DND-41 (cell line): Measurements from ENCODE around the gene TOGARAM1.

Source experiments
- EZH2 ChIP-seq: IDR thresholded peaks from 3 replicates; pipeline ENCODE4 v1.6.1; 2012; ENCODE audit warnings: borderline replicate concordance, low read depth, mild to moderate bottlenecking, moderate library complexity, low read length, inconsistent platforms; ENCODE audit not compliant: severe bottlenecking
- TF ChIP-seq, protein P1 (sequence below): IDR thresholded peaks from 2 replicates; pipeline ENCODE4 v1.5.1; 2012; ENCODE audit warnings: borderline replicate concordance, low read length, moderate library complexity, mild to moderate bottlenecking; ENCODE audit not compliant: poor library complexity, severe bottlenecking; ENCODE audit errors: extremely low read depth

DNA sequence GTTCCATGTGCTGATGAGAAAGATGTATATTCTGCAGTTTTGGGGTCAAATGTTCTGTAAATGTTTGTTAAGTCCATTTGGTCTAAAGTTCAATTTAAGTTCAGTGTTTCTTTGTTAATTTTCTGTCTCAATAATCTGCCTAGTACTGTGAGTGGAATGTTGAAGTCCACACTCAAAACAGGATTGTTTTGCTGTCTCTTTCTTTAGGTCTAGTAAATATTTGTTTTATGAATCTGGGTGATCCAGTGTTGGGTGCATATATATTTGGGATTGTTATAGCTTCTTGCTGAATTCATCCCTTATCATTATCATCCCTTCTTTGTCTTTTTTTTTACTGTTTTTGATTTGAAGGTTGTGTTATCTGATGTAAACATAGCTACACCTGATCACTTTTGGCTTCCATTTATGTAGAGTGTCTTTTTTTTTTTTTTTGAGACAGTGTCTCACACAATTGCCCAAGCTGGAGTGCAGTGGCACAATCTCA, 95.9 kb downstream of the TOGARAM1 start:
- no peak for TF ChIP-seq EZH2
- TF ChIP-seq, protein P1, sequence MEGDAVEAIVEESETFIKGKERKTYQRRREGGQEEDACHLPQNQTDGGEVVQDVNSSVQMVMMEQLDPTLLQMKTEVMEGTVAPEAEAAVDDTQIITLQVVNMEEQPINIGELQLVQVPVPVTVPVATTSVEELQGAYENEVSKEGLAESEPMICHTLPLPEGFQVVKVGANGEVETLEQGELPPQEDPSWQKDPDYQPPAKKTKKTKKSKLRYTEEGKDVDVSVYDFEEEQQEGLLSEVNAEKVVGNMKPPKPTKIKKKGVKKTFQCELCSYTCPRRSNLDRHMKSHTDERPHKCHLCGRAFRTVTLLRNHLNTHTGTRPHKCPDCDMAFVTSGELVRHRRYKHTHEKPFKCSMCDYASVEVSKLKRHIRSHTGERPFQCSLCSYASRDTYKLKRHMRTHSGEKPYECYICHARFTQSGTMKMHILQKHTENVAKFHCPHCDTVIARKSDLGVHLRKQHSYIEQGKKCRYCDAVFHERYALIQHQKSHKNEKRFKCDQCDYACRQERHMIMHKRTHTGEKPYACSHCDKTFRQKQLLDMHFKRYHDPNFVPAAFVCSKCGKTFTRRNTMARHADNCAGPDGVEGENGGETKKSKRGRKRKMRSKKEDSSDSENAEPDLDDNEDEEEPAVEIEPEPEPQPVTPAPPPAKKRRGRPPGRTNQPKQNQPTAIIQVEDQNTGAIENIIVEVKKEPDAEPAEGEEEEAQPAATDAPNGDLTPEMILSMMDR: no peak
